Mucosa of gallbladder (tissue), 1 donor: Measurements from ENCODE around the gene OR2T35. TPM values are rescaled to one million over a fixed set of nuclear protein-coding genes. Genes with fewer than 3 reads are reported as not detected.
"Not testable (repeated sequence)": the region's sequence is repeated elsewhere in the genome, so short reads cannot be mapped to it uniquely, and the experiment has no call there.

Source experiments
- DNase-seq: peaks from one replicate; pipeline ENCODE4 v3.0.0-alpha.2; 2020; ENCODE audit warnings: low spot score
- total RNA-seq: library from RNA; stranded (reverse); gene quantifications from one replicate; pipeline ENCODE4 v1.2.1, GENCODE V29; 2021
- donor health status: DM: no; HTN: no; CAD: no.

Gene OR2T35
- not detected for total RNA-seq

- DNase-seq = not testable (repeated sequence)
These were observed at the start of gene OR2T35 for GRCh38 chr1:248645178-248645577. Gene OR2T35, minus strand, starts transcription at chr1:248645278. Its CDS starts 6,020 bp downstream, at chr1:248639258.

- no peak for DNase-seq
These were observed 46.6 kb upstream of the OR2T35 start for GRCh38 chr1:248691567-248692155.

- DNase-seq = no peak
These were observed 43.6 kb upstream of the OR2T35 start for GRCh38 chr1:248688527-248689298.

GRCh38 chr1:248686815-248687214 is 41.7 kb upstream of the OR2T35 start:
- DNase-seq = peak; percentile 30

GRCh38 chr1:248681651-248682050 is 36.6 kb upstream of the OR2T35 start:
- no peak for DNase-seq

GRCh38 chr1:248670003-248670402 is 24.9 kb upstream of the OR2T35 start:
- DNase-seq = no peak

- DNase-seq = not testable (repeated sequence)
These were observed 18.6 kb upstream of the OR2T35 start for GRCh38 chr1:248663453-248664328.

GRCh38 chr1:248656797-248657196 is 11.7 kb upstream of the OR2T35 start:
- not testable (repeated sequence) for DNase-seq

- DNase-seq = not testable (repeated sequence)
These were observed 10.3 kb upstream of the OR2T35 start, which contains the start of gene OR2T27 for GRCh38 chr1:248655354-248655753. Gene OR2T27, minus strand, starts transcription at chr1:248655528. Its CDS starts 4,644 bp downstream, at chr1:248650884.

GRCh38 chr1:248648770-248649536 is 3.9 kb upstream of the OR2T35 start:
- not testable (repeated sequence) for DNase-seq

- not testable (repeated sequence) for DNase-seq
These were observed 2.0 kb downstream of the OR2T35 start for GRCh38 chr1:248642971-248643651.

- DNase-seq = not testable (repeated sequence)
These were observed 3.5 kb downstream of the OR2T35 start for GRCh38 chr1:248641583-248641982.

GRCh38 chr1:248640906-248641305 is 4.2 kb downstream of the OR2T35 start:
- DNase-seq = not testable (repeated sequence)

- not testable (repeated sequence) for DNase-seq
These were observed 5.4 kb downstream of the OR2T35 start for GRCh38 chr1:248639652-248640051.

- not testable (repeated sequence) for DNase-seq
These were observed 8.5 kb downstream of the OR2T35 start for GRCh38 chr1:248636612-248637011.

- not testable (repeated sequence) for DNase-seq
These were observed 10.1 kb downstream of the OR2T35 start, which contains the start of gene OR2T11 for GRCh38 chr1:248634991-248635390. Gene OR2T11, minus strand, starts transcription at chr1:248635091. Its CDS starts 7,963 bp downstream, at chr1:248627128.

- no peak for DNase-seq
These were observed 13.6 kb downstream of the OR2T35 start for GRCh38 chr1:248631354-248632008.

- DNase-seq = no peak
These were observed 14.5 kb downstream of the OR2T35 start for GRCh38 chr1:248630551-248630950.

GRCh38 chr1:248627971-248628844 is 16.9 kb downstream of the OR2T35 start:
- no peak for DNase-seq
